GM18873 (cell line): ENCODE data around the gene CEP295NL.
A peak's percentile ranks its signal among the peaks of the same experiment; 100 is the strongest.
"Not testable (repeated sequence)": the region's sequence is repeated elsewhere in the genome, so short reads cannot be mapped to it uniquely, and the experiment has no call there.

Source experiments
- ATAC-seq: cut with Tn5 transposase; IDR thresholded peaks from one replicate; pipeline ENCODE4 v1.9.1; 2021; ENCODE audit warnings: mild to moderate bottlenecking, moderate library complexity, moderate number of reproducible peaks; ENCODE audit not compliant: unreplicated experiment, low FRiP score

Gene CEP295NL

GRCh38 chr17:78891406-78892061, 11.5 kb downstream of the CEP295NL start:
- ATAC-seq: no peak

GRCh38 chr17:78890498-78890897, 12.5 kb downstream of the CEP295NL start:
- no peak for ATAC-seq

- not testable (repeated sequence) for ATAC-seq
Observed at GRCh38 chr17:78890096-78890495, 12.9 kb downstream of the CEP295NL start.

GRCh38 chr17:78889531-78889930, 13.5 kb downstream of the CEP295NL start:
- ATAC-seq: peak; percentile 58

GRCh38 chr17:78888941-78889518, 14.0 kb downstream of the CEP295NL start:
- ATAC-seq: no peak

GRCh38 chr17:78886954-78887353, 16.0 kb downstream of the CEP295NL start:
- ATAC-seq: no peak

GRCh38 chr17:78885956-78886355, 17.0 kb downstream of the CEP295NL start:
- ATAC-seq: no peak

- no peak for ATAC-seq
Observed at GRCh38 chr17:78884876-78885667, 17.9 kb downstream of the CEP295NL start.

GRCh38 chr17:78884148-78884825, 18.7 kb downstream of the CEP295NL start:
- ATAC-seq: no peak

- no peak for ATAC-seq
Observed at GRCh38 chr17:78883533-78884131, 19.4 kb downstream of the CEP295NL start.

- ATAC-seq: no peak
Observed at GRCh38 chr17:78883089-78883532, 19.9 kb downstream of the CEP295NL start.

- no peak for ATAC-seq
Observed at GRCh38 chr17:78882540-78883088, 20.4 kb downstream of the CEP295NL start.

GRCh38 chr17:78879635-78880186, 23.3 kb downstream of the CEP295NL start:
- no peak for ATAC-seq

- no peak for ATAC-seq
Observed at GRCh38 chr17:78878871-78879527, 24.0 kb downstream of the CEP295NL start.

- ATAC-seq: no peak
Observed at GRCh38 chr17:78878261-78878660, 24.7 kb downstream of the CEP295NL start.

- not testable (repeated sequence) for ATAC-seq
Observed at GRCh38 chr17:78876954-78877517, 26.0 kb downstream of the CEP295NL start.

- ATAC-seq: no peak
Observed at GRCh38 chr17:78876094-78876597, 26.9 kb downstream of the CEP295NL start.

GRCh38 chr17:78875363-78876093, 27.5 kb downstream of the CEP295NL start:
- no peak for ATAC-seq
